ENCODE data around the gene CAPN8.

DNA sequence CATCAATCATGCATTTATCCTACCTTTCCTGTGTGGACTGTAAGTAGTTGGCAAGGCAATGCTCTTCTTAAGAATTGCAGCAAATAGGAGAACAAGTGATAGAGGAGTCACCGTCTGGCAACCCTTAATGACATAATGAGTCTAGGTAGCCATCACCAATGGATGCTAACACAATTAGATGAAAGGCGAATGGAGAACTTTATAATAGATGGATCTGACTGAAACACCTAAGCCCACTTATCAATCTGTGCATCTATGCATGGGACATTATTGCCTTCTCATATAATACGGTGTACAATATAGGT is 18.9 kb upstream of the CAPN8 start:
- TF ChIP-seq GATA3 (IDR thresholded peaks at IDR 0.05; ENCODE audit: low read depth, low read length) = no peak
- no peak for TF ChIP-seq GATA2 (IDR thresholded peaks at IDR 0.05; ENCODE audit: low read depth, low read length)
